ENCODE results near the gene GPX6.

Gene GPX6

GRCh38 chr6:28534306-28534705 is 18.7 kb upstream of the GPX6 start:
- H3K9me3 Mint-ChIP-seq: no peaks in the 10 kb centered on the region
- no peak overlapping the region for H3K27ac Mint-ChIP-seq
- H3K36me3 Mint-ChIP-seq (ENCODE audit: low read depth): no peaks in the 10 kb centered on the region
- H3K27me3 Mint-ChIP-seq (ENCODE audit: low read depth, poor library complexity): peaks cover 28% of the 10 kb centered on the region
- no peak overlapping the region for H3K4me3 Mint-ChIP-seq
- TF ChIP-seq, protein P1, sequence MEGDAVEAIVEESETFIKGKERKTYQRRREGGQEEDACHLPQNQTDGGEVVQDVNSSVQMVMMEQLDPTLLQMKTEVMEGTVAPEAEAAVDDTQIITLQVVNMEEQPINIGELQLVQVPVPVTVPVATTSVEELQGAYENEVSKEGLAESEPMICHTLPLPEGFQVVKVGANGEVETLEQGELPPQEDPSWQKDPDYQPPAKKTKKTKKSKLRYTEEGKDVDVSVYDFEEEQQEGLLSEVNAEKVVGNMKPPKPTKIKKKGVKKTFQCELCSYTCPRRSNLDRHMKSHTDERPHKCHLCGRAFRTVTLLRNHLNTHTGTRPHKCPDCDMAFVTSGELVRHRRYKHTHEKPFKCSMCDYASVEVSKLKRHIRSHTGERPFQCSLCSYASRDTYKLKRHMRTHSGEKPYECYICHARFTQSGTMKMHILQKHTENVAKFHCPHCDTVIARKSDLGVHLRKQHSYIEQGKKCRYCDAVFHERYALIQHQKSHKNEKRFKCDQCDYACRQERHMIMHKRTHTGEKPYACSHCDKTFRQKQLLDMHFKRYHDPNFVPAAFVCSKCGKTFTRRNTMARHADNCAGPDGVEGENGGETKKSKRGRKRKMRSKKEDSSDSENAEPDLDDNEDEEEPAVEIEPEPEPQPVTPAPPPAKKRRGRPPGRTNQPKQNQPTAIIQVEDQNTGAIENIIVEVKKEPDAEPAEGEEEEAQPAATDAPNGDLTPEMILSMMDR (IDR thresholded peaks at IDR 0.05): no peak
- peaks cover 64% of the 10 kb centered on the region for H3K4me1 Mint-ChIP-seq
- DNase-seq: no peak

- Mint-ChIP-seq H3K27me3 (ENCODE audit: low read depth, poor library complexity) (peaks cover 18% of the 10 kb centered on the region), H3K4me3 (no peak overlapping the region), H3K9me3 (no peaks in the 10 kb centered on the region), H3K27ac (no peak overlapping the region), H3K36me3 (ENCODE audit: low read depth) (no peaks in the 10 kb centered on the region), H3K4me1 (peaks cover 37% of the 10 kb centered on the region)
- no peak for DNase-seq
- TF ChIP-seq, protein P1 (IDR thresholded peaks at IDR 0.05): no peak
Measured at GRCh38 chr6:28531479-28532128, 16.0 kb upstream of the GPX6 start.

- no peak for DNase-seq
- Mint-ChIP-seq H3K4me1 (peaks cover 30% of the 10 kb centered on the region), H3K9me3 (no peaks in the 10 kb centered on the region), H3K27me3 (ENCODE audit: low read depth, poor library complexity) (peaks cover 21% of the 10 kb centered on the region), H3K27ac (no peak overlapping the region), H3K4me3 (no peak overlapping the region), H3K36me3 (ENCODE audit: low read depth) (no peaks in the 10 kb centered on the region)
- TF ChIP-seq, protein P1 (IDR thresholded peaks at IDR 0.05): no peak
Measured at GRCh38 chr6:28530777-28531176, 15.2 kb upstream of the GPX6 start.

- Mint-ChIP-seq H3K27ac (no peak within 1 kb of the TSS), H3K4me1 (peaks cover 19% of the 10 kb centered on the region), H3K4me3 (no peak within 1 kb of the TSS), H3K27me3 (ENCODE audit: low read depth, poor library complexity) (peaks cover 18% of the 10 kb centered on the region), H3K9me3 (no peaks in the 10 kb centered on the region), H3K36me3 (ENCODE audit: low read depth) (no peaks in the 10 kb centered on the region)
- TF ChIP-seq, protein P1 (IDR thresholded peaks at IDR 0.05): no peak
- DNase-seq: no peak
Measured at GRCh38 chr6:28525496-28526039, 10.0 kb upstream of the GPX6 start, which contains the start of gene GPX5. GPX5 (plus strand) TSS chr6:28525881; CDS start chr6:28526014, 133 bp downstream.

- Mint-ChIP-seq H3K27ac (peak overlapping the region; percentile 60), H3K27me3 (ENCODE audit: low read depth, poor library complexity) (peaks cover 29% of the 10 kb centered on the region), H3K4me1 (peaks cover 17% of the 10 kb centered on the region), H3K9me3 (no peaks in the 10 kb centered on the region), H3K36me3 (ENCODE audit: low read depth) (no peaks in the 10 kb centered on the region), H3K4me3 (no peak overlapping the region)
- TF ChIP-seq, protein P1 (IDR thresholded peaks at IDR 0.05): no peak
- DNase-seq: no peak
Measured at GRCh38 chr6:28523241-28523622, 7.6 kb upstream of the GPX6 start.

All from nephron progenitor cell (in vitro differentiated cells).